GM23338 (cell line): Measurements from ENCODE around the gene KDELR1.

Source experiments
- CREB1 ChIP-seq: fragments of 250-450 bp; sonication (Bioruptor Pico); IDR thresholded peaks from 2 replicates; pipeline ENCODE4 v1.5.0; 2020; ENCODE audit warnings: low read depth, mild to moderate bottlenecking, moderate library complexity
- EZH2 ChIP-seq: fragments of 200-600 bp; sonication (generic); IDR thresholded peaks from one replicate; pipeline ENCODE4 v1.8.0; 2017; ENCODE audit warnings: antibody characterized with exemption, mild to moderate bottlenecking, low read depth; ENCODE audit not compliant: unreplicated experiment
- JUNB ChIP-seq: IDR thresholded peaks from one replicate; pipeline ENCODE4 v1.6.1; 2016; ENCODE audit warnings: antibody characterized with exemption; ENCODE audit not compliant: unreplicated experiment
- POLR2AphosphoS5 ChIP-seq: IDR thresholded peaks from 2 replicates; pipeline ENCODE4 v1.6.1; 2016; ENCODE audit warnings: antibody characterized with exemption, low read depth
- TF ChIP-seq, protein P1 (sequence below), 2 experiments: fragments of 200-600 bp in 1 of 2; sonication (generic) in 1 of 2; conservative IDR thresholded peaks; 2 replicates each; pipeline versions ENCODE4 v1.5.1 to v1.6.1; 2016 to 2017; ENCODE audit warnings: antibody characterized with exemption in 2 of 2, low read depth in 2 of 2, mild to moderate bottlenecking in 2 of 2, moderate library complexity in 1 of 2
- TF ChIP-seq, protein P2 (sequence below): IDR thresholded peaks from one replicate; pipeline ENCODE4 v1.6.1; 2018; ENCODE audit warnings: antibody characterized with exemption; ENCODE audit not compliant: unreplicated experiment

DNA sequence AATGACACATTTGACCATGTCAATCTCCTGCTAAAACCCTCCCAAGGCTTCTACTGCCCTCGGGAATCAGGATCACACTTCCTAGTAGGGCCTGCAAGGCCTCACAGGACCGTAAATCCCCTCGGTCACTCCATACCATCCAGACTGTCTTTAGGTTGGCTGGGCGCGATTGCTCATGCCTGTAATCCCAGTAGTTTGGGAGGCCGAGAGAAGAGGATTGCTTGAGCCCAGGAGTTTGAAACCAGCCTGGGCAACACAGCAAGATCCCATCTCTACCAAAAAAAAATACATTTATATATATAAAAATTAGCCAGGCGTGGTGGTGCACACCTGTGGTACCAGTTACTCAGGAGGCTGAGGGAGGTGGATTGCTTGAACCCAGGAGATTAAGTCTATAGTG lies 42.6 kb downstream of the KDELR1 start:
- TF ChIP-seq EZH2 (no peak), CREB1 (CRISPR knock-in tag) (no peak), POLR2AphosphoS5 (no peak), JUNB (no peak)
- TF ChIP-seq, protein P1, sequence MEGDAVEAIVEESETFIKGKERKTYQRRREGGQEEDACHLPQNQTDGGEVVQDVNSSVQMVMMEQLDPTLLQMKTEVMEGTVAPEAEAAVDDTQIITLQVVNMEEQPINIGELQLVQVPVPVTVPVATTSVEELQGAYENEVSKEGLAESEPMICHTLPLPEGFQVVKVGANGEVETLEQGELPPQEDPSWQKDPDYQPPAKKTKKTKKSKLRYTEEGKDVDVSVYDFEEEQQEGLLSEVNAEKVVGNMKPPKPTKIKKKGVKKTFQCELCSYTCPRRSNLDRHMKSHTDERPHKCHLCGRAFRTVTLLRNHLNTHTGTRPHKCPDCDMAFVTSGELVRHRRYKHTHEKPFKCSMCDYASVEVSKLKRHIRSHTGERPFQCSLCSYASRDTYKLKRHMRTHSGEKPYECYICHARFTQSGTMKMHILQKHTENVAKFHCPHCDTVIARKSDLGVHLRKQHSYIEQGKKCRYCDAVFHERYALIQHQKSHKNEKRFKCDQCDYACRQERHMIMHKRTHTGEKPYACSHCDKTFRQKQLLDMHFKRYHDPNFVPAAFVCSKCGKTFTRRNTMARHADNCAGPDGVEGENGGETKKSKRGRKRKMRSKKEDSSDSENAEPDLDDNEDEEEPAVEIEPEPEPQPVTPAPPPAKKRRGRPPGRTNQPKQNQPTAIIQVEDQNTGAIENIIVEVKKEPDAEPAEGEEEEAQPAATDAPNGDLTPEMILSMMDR (conservative IDR thresholded peaks at IDR 0.05; ENCODE audit: low read depth in 2 of 2) = no peak
- TF ChIP-seq, protein P2, sequence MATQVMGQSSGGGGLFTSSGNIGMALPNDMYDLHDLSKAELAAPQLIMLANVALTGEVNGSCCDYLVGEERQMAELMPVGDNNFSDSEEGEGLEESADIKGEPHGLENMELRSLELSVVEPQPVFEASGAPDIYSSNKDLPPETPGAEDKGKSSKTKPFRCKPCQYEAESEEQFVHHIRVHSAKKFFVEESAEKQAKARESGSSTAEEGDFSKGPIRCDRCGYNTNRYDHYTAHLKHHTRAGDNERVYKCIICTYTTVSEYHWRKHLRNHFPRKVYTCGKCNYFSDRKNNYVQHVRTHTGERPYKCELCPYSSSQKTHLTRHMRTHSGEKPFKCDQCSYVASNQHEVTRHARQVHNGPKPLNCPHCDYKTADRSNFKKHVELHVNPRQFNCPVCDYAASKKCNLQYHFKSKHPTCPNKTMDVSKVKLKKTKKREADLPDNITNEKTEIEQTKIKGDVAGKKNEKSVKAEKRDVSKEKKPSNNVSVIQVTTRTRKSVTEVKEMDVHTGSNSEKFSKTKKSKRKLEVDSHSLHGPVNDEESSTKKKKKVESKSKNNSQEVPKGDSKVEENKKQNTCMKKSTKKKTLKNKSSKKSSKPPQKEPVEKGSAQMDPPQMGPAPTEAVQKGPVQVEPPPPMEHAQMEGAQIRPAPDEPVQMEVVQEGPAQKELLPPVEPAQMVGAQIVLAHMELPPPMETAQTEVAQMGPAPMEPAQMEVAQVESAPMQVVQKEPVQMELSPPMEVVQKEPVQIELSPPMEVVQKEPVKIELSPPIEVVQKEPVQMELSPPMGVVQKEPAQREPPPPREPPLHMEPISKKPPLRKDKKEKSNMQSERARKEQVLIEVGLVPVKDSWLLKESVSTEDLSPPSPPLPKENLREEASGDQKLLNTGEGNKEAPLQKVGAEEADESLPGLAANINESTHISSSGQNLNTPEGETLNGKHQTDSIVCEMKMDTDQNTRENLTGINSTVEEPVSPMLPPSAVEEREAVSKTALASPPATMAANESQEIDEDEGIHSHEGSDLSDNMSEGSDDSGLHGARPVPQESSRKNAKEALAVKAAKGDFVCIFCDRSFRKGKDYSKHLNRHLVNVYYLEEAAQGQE = no peak
